MCF 10A (cell line): ENCODE results near the gene LHFPL3. TPM values are rescaled to one million over a fixed set of nuclear protein-coding genes. Genes with fewer than 3 reads are reported as not detected.

Source experiments
- BruUV-seq: library from RNA; stranded (reverse); fragments of 400-500 nt; replicated peaks from 2 replicates; lab custom pipeline; 2021; lab: Mats Ljungman, UMichigan
- CTCF ChIA-PET: fragments of 300-600 bp; sonication (Branson Sonifier 250); formaldehyde crosslinking; extraction: SDS; loops from one replicate; lab custom pipeline; 2021; ENCODE audit warnings: antibody characterized with exemption, inconsistent platforms; lab: Yijun Ruan, JAX
- POLR2A ChIA-PET: fragments of 300-600, 350-650 bp; sonication (Branson Sonifier 250); formaldehyde crosslinking; extraction: SDS; loops from one replicate; lab custom pipeline; 2020; ENCODE audit warnings: antibody characterized with exemption, inconsistent platforms; lab: Yijun Ruan, JAX
- DNase-seq: peaks from one replicate; pipeline ENCODE4 v3.0.0-alpha.2; 2018; ENCODE audit not compliant: unreplicated experiment
- H3K27ac Mint-ChIP-seq: one replicate; pipeline ENCODE4 v1.8.0; 2022; ENCODE audit warnings: mild to moderate bottlenecking, low read depth, mixed read lengths; ENCODE audit not compliant: unreplicated experiment
- H3K27me3 Mint-ChIP-seq: one replicate; pipeline ENCODE4 v1.8.0; 2022; ENCODE audit warnings: mixed read lengths; ENCODE audit not compliant: insufficient read depth, unreplicated experiment
- H3K36me3 Mint-ChIP-seq: one replicate; pipeline ENCODE4 v1.8.0; 2022; ENCODE audit warnings: mild to moderate bottlenecking, moderate library complexity, mixed read lengths; ENCODE audit not compliant: insufficient read depth, unreplicated experiment
- H3K4me1 Mint-ChIP-seq: one replicate; pipeline ENCODE4 v1.8.0; 2022; ENCODE audit warnings: mixed read lengths; ENCODE audit not compliant: insufficient read depth, unreplicated experiment
- H3K4me3 Mint-ChIP-seq: one replicate; pipeline ENCODE4 v1.8.0; 2022; ENCODE audit warnings: mild to moderate bottlenecking, moderate library complexity, mixed read lengths; ENCODE audit not compliant: unreplicated experiment
- H3K9me3 Mint-ChIP-seq: one replicate; pipeline ENCODE4 v1.8.0; 2022; ENCODE audit warnings: mixed read lengths; ENCODE audit not compliant: unreplicated experiment
- CTCF ChIP-seq: fragments of 200-600 bp; IDR thresholded peaks from one replicate; pipeline ENCODE4 v1.8.0; 2022; ENCODE audit warnings: antibody characterized with exemption, mild to moderate bottlenecking; ENCODE audit not compliant: unreplicated experiment
- intact Hi-C: fragments of 100-400 bp; cut with micrococcal nuclease; formaldehyde crosslinking; loops from 2 replicates; pipeline ENCODE4 v1.14.1; 2022
- total RNA-seq: library from RNA; stranded (reverse); gene quantifications from 2 replicates; pipeline ENCODE4 v1.2.3, GENCODE V29; 2022

LHFPL3 gene
- total RNA-seq, 1 experiment from 2014 or later: not detected

GRCh38 chr7:104548861-104549260 is 220.5 kb downstream of the LHFPL3 start:
- no TSS peak for BruUV-seq
- peak; percentile 9 for TF ChIP-seq CTCF
- H3K9me3 Mint-ChIP-seq: no peaks in the 10 kb centered on the region
- no peak overlapping the region for H3K4me3 Mint-ChIP-seq
- POLR2A ChIA-PET: no interaction called here
- no peak overlapping the region for H3K27ac Mint-ChIP-seq
- peak; percentile 45 for DNase-seq
- H3K36me3 Mint-ChIP-seq: peaks cover 6% of the 10 kb centered on the region
- intact Hi-C loops: no loop called here
- no peaks in the 10 kb centered on the region for H3K27me3 Mint-ChIP-seq
- CTCF ChIA-PET: interaction anchor here (0.6 kb wide), 1 partner anchor 288 kb away, joined by 3 read pairs; no protein-coding TSS in a partner anchor
- H3K4me1 Mint-ChIP-seq: peaks cover 18% of the 10 kb centered on the region

DNA sequence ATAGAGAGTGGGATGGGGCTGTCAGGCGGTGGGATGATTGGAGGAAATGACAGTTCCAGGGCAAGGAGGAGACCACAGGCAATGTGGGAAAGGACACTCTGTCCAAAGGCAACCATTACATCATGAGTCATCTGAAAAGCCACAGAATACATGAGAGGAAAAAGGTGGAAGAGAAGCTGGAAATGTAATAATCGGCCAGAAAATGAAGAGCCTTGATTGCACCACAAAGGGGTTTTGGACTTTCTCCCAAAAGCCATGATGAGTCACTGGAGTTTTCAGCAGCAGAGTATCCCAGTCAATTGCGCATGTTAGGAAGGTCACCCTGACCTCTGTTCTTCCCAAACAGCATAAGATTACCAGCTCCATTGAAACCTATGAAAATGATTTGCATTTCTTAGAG is 222.0 kb downstream of the LHFPL3 start:
- no peak for TF ChIP-seq CTCF
- ChIA-PET POLR2A (no interaction called here), CTCF (no interaction called here)
- no TSS peak for BruUV-seq
- peaks cover 6% of the 10 kb centered on the region for H3K36me3 Mint-ChIP-seq
- H3K9me3 Mint-ChIP-seq: peaks cover 13% of the 10 kb centered on the region
- no peaks in the 10 kb centered on the region for H3K27me3 Mint-ChIP-seq
- H3K4me1 Mint-ChIP-seq: peaks cover 18% of the 10 kb centered on the region
- intact Hi-C loops: no loop called here
- H3K4me3 Mint-ChIP-seq: no peak overlapping the region
- peak; percentile 93 for DNase-seq
- no peak overlapping the region for H3K27ac Mint-ChIP-seq

- intact Hi-C loops: no loop called here
- no peak overlapping the region for H3K4me3 Mint-ChIP-seq
- TF ChIP-seq CTCF: no peak
- POLR2A ChIA-PET: interaction anchor here (0.5 kb wide), 1 partner anchor 253 kb away, joined by 4 read pairs; no protein-coding TSS in a partner anchor
- H3K36me3 Mint-ChIP-seq: peaks cover 6% of the 10 kb centered on the region
- no peak for DNase-seq
- no TSS peak for BruUV-seq
- peaks cover 18% of the 10 kb centered on the region for H3K4me1 Mint-ChIP-seq
- H3K27me3 Mint-ChIP-seq: no peaks in the 10 kb centered on the region
- H3K9me3 Mint-ChIP-seq: peaks cover 17% of the 10 kb centered on the region
- no peak overlapping the region for H3K27ac Mint-ChIP-seq
- CTCF ChIA-PET: no interaction called here
These were observed 222.8 kb downstream of the LHFPL3 start for GRCh38 chr7:104551226-104551625.

- DNase-seq: peak; percentile 86
- POLR2A ChIA-PET: interaction anchor here (0.6 to 0.7 kb wide), 2 partner anchors 104 to 105 kb away, joined by 3 read pairs; no protein-coding TSS in a partner anchor
- H3K27ac Mint-ChIP-seq: no peak overlapping the region
- CTCF ChIA-PET: interaction anchor here (0.8 kb wide), 1 partner anchor 322 kb away, joined by 6 read pairs; no protein-coding TSS in a partner anchor
- no peaks in the 10 kb centered on the region for H3K27me3 Mint-ChIP-seq
- no TSS peak for BruUV-seq
- H3K4me3 Mint-ChIP-seq: no peak overlapping the region
- H3K4me1 Mint-ChIP-seq: peaks cover 18% of the 10 kb centered on the region
- no peak for TF ChIP-seq CTCF
- H3K9me3 Mint-ChIP-seq: peaks cover 21% of the 10 kb centered on the region
- peaks cover 6% of the 10 kb centered on the region for H3K36me3 Mint-ChIP-seq
- intact Hi-C loops: no loop called here
These were observed 223.7 kb downstream of the LHFPL3 start for GRCh38 chr7:104552102-104552501.
